Lower lobe of right lung (tissue), 2 donors: ENCODE results near the gene ZDHHC8. TPM values are rescaled to one million over a fixed set of nuclear protein-coding genes. Genes with fewer than 3 reads are reported as not detected.

Experiments used
- ATAC-seq, 2 donors: fragments of 200-7000 bp; cut with Tn5 transposase; one replicate each; pipeline ENCODE4 v1.9.1; 2020 to 2022; ENCODE audit warnings: mild to moderate bottlenecking in 2 of 2, moderate library complexity in 2 of 2
- DNase-seq: peaks from one replicate; pipeline ENCODE4 v3.0.0-alpha.2; 2020
- H3K27ac ChIP-seq: fragments of 200-600 bp; one replicate; pipeline ENCODE4 v1.8.0; 2022
- H3K27me3 ChIP-seq: fragments of 200-600 bp; one replicate; pipeline ENCODE4 v1.8.0; 2022; ENCODE audit warnings: low read depth
- H3K36me3 ChIP-seq: fragments of 200-600 bp; one replicate; pipeline ENCODE4 v1.8.0; 2022; ENCODE audit warnings: mild to moderate bottlenecking
- H3K4me1 ChIP-seq: fragments of 200-600 bp; one replicate; pipeline ENCODE4 v1.8.0; 2022
- H3K4me3 ChIP-seq: fragments of 200-600 bp; one replicate; pipeline ENCODE4 v1.8.0; 2022; ENCODE audit warnings: mild to moderate bottlenecking
- H3K9me3 ChIP-seq: fragments of 200-600 bp; one replicate; pipeline ENCODE4 v1.8.0; 2022
- intact Hi-C: fragments of 100-400 bp; cut with DNase I; formaldehyde crosslinking; loops from one replicate; pipeline ENCODE4 v1.11.0; 2022
- total RNA-seq: library from RNA; stranded (reverse); fragmentation: NEBNext Ultra II Directional; extraction: Animal tissue kit (Norgen Biotek cat#: 25700); gene quantifications from one replicate; pipeline ENCODE4 v1.2.1, GENCODE V29; 2021
- TF ChIP-seq, protein P1 (sequence below): fragments of 200-600 bp; IDR thresholded peaks from one replicate; pipeline ENCODE4 v1.8.0; 2022; ENCODE audit warnings: antibody characterized with exemption, mild to moderate bottlenecking
- donor health status: DM: no; HTN: yes; CAD: no; lungs with severe emphysema.

Gene ZDHHC8
- total RNA-seq, 1 donor from 2014 or later, result 77.2 TPM

GRCh38 chr22:20093418-20094196 lies 38.0 kb upstream of the ZDHHC8 start:
- Histone ChIP-seq H3K9me3 (no peaks in the 10 kb centered on the region), H3K36me3 (peaks cover 100% of the 10 kb centered on the region), H3K4me1 (no peaks in the 10 kb centered on the region), H3K27ac (no peak overlapping the region), H3K4me3 (no peak overlapping the region), H3K27me3 (no peaks in the 10 kb centered on the region)
- ATAC-seq, result peak in 1 of 2 donors; percentile 50
- intact Hi-C loops, result no loop called here
- peak; percentile 13 for DNase-seq
- TF ChIP-seq, protein P1, sequence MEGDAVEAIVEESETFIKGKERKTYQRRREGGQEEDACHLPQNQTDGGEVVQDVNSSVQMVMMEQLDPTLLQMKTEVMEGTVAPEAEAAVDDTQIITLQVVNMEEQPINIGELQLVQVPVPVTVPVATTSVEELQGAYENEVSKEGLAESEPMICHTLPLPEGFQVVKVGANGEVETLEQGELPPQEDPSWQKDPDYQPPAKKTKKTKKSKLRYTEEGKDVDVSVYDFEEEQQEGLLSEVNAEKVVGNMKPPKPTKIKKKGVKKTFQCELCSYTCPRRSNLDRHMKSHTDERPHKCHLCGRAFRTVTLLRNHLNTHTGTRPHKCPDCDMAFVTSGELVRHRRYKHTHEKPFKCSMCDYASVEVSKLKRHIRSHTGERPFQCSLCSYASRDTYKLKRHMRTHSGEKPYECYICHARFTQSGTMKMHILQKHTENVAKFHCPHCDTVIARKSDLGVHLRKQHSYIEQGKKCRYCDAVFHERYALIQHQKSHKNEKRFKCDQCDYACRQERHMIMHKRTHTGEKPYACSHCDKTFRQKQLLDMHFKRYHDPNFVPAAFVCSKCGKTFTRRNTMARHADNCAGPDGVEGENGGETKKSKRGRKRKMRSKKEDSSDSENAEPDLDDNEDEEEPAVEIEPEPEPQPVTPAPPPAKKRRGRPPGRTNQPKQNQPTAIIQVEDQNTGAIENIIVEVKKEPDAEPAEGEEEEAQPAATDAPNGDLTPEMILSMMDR, result no peak

GRCh38 chr22:20094197-20094807 lies 37.3 kb upstream of the ZDHHC8 start:
- TF ChIP-seq, protein P1, result no peak
- no peak overlapping the region for H3K4me3 ChIP-seq
- intact Hi-C loops, result no loop called here
- H3K27me3 ChIP-seq, result no peaks in the 10 kb centered on the region
- no peak overlapping the region for H3K27ac ChIP-seq
- no peak for ATAC-seq
- peaks cover 100% of the 10 kb centered on the region for H3K36me3 ChIP-seq
- no peaks in the 10 kb centered on the region for H3K4me1 ChIP-seq
- no peaks in the 10 kb centered on the region for H3K9me3 ChIP-seq
- peak; percentile 37 for DNase-seq

DNA sequence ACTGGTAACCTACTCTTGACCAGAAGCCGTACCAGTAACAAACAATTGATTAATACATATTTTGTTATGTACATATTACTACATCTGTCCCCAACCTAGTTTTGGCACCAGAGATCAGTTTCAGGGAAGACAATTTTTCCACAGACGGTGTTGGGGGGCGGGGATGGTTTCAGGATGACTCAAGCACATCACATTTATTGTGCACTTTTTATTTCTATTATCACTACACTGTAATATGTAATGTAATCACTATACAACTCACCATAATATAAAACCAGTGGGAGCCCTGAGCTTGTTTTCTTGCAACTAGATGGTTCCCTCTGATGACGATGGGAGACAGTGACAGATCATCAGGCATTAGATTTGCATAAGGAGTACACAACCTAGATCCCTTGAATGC lies 36.1 kb upstream of the ZDHHC8 start:
- no peaks in the 10 kb centered on the region for H3K9me3 ChIP-seq
- peaks cover 100% of the 10 kb centered on the region for H3K36me3 ChIP-seq
- intact Hi-C loops, result no loop called here
- no peak for DNase-seq
- ATAC-seq, result no peak
- no peaks in the 10 kb centered on the region for H3K4me1 ChIP-seq
- H3K4me3 ChIP-seq, result no peak overlapping the region
- TF ChIP-seq, protein P1, result no peak
- no peaks in the 10 kb centered on the region for H3K27me3 ChIP-seq
- no peak overlapping the region for H3K27ac ChIP-seq

GRCh38 chr22:20096574-20097420 lies 34.8 kb upstream of the ZDHHC8 start:
- Histone ChIP-seq H3K4me1 (no peaks in the 10 kb centered on the region), H3K27ac (no peak overlapping the region), H3K36me3 (peaks cover 100% of the 10 kb centered on the region), H3K27me3 (no peaks in the 10 kb centered on the region), H3K4me3 (no peak overlapping the region), H3K9me3 (no peaks in the 10 kb centered on the region)
- TF ChIP-seq, protein P1, result no peak
- intact Hi-C loops, result no loop called here
- no peak for ATAC-seq
- DNase-seq, result no peak

DNA sequence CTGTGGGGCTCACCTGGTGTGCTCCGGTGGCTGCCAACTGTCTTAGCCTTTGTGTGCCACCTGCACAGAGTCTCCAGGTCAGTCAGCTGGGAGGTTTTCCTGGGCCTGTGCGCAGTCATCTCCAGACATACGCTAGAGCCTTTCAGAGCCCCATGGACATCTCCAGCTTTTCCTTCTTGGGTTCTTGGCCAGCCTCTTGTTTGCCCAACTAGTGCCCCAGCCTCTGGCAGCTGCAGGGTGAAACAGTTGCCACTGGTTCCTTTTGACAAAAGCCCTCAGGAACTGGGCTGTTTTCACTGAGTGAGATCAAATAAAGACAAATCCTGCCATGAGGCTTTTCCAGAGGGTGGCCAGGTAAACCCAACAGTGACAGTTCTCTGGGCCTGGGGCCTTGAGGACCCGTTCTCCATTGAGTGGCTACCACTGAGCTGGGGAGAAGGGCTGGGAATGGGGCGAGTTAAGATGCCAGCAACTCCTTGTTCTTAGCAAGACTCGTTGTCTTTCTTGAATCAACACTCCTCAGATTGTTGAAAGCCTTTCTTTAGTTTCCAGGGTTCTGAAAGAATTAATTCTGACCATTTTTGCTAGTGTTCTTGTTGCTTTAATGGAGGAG lies 32.4 kb upstream of the ZDHHC8 start:
- TF ChIP-seq, protein P1, result no peak
- ATAC-seq, result no peak
- DNase-seq, result peak; percentile 11
- Histone ChIP-seq H3K27ac (no peak overlapping the region), H3K27me3 (no peaks in the 10 kb centered on the region), H3K36me3 (peaks cover 94% of the 10 kb centered on the region), H3K4me1 (no peaks in the 10 kb centered on the region), H3K4me3 (no peak overlapping the region), H3K9me3 (no peaks in the 10 kb centered on the region)
- intact Hi-C loops, result no loop called here
